ENCODE data around the gene OPN3. TPM values are rescaled to one million over a fixed set of nuclear protein-coding genes. Genes with fewer than 3 reads are reported as not detected.

OPN3 gene
- total RNA-seq, 1 donor = 47.5 TPM

GRCh38 chr1:241582921-241583321 lies 57.2 kb downstream of the OPN3 start:
- TF ChIP-seq, protein P1, sequence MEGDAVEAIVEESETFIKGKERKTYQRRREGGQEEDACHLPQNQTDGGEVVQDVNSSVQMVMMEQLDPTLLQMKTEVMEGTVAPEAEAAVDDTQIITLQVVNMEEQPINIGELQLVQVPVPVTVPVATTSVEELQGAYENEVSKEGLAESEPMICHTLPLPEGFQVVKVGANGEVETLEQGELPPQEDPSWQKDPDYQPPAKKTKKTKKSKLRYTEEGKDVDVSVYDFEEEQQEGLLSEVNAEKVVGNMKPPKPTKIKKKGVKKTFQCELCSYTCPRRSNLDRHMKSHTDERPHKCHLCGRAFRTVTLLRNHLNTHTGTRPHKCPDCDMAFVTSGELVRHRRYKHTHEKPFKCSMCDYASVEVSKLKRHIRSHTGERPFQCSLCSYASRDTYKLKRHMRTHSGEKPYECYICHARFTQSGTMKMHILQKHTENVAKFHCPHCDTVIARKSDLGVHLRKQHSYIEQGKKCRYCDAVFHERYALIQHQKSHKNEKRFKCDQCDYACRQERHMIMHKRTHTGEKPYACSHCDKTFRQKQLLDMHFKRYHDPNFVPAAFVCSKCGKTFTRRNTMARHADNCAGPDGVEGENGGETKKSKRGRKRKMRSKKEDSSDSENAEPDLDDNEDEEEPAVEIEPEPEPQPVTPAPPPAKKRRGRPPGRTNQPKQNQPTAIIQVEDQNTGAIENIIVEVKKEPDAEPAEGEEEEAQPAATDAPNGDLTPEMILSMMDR (IDR thresholded peaks at IDR 0.05; ENCODE audit: insufficient read depth, low read depth, low read length) = no peak
- no peak for DNase-seq (ENCODE audit: low read depth)
- H3K4me3 ChIP-seq (ENCODE audit: low read depth, low read length) = no peak overlapping the region

GRCh38 chr1:241579434-241579833 lies 60.7 kb downstream of the OPN3 start:
- no peak for DNase-seq (ENCODE audit: low read depth)
- TF ChIP-seq, protein P1 (IDR thresholded peaks at IDR 0.05; ENCODE audit: insufficient read depth, low read depth, low read length) = no peak
- no peak overlapping the region for H3K4me3 ChIP-seq (ENCODE audit: low read depth, low read length)

GRCh38 chr1:241574154-241574553 lies 66.0 kb downstream of the OPN3 start:
- no peak for DNase-seq (ENCODE audit: low read depth)
- TF ChIP-seq, protein P1 (IDR thresholded peaks at IDR 0.05; ENCODE audit: insufficient read depth, low read depth, low read length) = no peak
- no peak overlapping the region for H3K4me3 ChIP-seq (ENCODE audit: low read depth, low read length)

DNA sequence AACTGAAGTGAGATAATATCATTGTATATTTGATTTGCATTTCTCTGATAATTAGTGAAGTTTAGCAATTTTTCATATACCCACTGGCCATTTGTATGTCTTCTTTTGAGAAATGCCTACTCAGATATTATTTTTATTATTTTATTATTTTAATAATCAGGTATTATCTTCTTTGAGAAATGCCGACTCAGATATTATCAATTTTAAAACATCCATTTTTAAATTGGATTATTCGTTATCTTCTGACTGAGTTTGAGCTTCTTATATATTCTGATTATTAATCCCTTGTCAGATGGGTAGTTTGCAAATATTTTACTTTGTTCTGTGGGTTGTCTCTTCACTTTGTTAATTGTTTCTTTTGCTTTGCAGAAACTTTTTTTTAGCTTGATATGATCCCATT lies 70.3 kb downstream of the OPN3 start:
- H3K4me3 ChIP-seq (ENCODE audit: low read depth, low read length) = no peak overlapping the region
- TF ChIP-seq, protein P1 (IDR thresholded peaks at IDR 0.05; ENCODE audit: insufficient read depth, low read depth, low read length) = no peak
- DNase-seq (ENCODE audit: low read depth) = no peak

DNA sequence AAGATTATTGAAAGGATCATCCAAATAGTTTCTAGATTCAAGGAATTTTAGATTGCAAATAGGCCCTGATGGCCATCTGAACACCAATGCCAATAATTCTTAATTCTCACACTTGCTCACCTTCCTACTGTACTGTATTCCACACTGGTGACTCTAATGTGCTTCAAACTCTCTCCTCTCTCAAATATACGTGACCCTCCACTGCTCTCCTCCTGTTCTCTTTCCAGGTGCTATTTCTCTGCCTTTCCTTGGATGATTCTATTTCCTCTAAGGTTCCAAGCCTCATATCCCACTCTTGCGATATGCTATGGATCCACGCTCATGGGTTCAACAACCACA lies 79.4 kb downstream of the OPN3 start:
- H3K4me3 ChIP-seq (ENCODE audit: low read depth, low read length) = no peak overlapping the region
- TF ChIP-seq, protein P1 (IDR thresholded peaks at IDR 0.05; ENCODE audit: insufficient read depth, low read depth, low read length) = no peak
- no peak for DNase-seq (ENCODE audit: low read depth)

- H3K4me3 ChIP-seq (ENCODE audit: low read depth, low read length) = no peak overlapping the region
- DNase-seq (ENCODE audit: low read depth) = no peak
- TF ChIP-seq, protein P1 (IDR thresholded peaks at IDR 0.05; ENCODE audit: insufficient read depth, low read depth, low read length) = no peak
Measured at GRCh38 chr1:241560146-241560848, 79.9 kb downstream of the OPN3 start.

Measured in fibroblast of villous mesenchyme (primary cell).